Gastroesophageal sphincter (tissue), 3 donors: ENCODE measurements around the gene SAMM50.

Experiments
- POLR2A ChIP-seq, 2 donors: fragments of 450-650 bp; IDR thresholded peaks; one replicate each; pipeline ENCODE4 v1.6.1; 2017; ENCODE audit warnings: antibody characterized with exemption in 2 of 2, mild to moderate bottlenecking in 2 of 2, moderate library complexity in 1 of 2
- TF ChIP-seq, protein P1 (sequence below), 4 experiments: fragments of 200-600 bp in 2 of 4; fragments of 450-650 bp in 2 of 4; sonication (generic) in 1 of 4; IDR thresholded peaks; one replicate each; pipeline ENCODE4 v1.5.1; 2017 to 2019; ENCODE audit warnings: antibody characterized with exemption in 4 of 4, mild to moderate bottlenecking in 2 of 4, moderate library complexity in 2 of 4

DNA sequence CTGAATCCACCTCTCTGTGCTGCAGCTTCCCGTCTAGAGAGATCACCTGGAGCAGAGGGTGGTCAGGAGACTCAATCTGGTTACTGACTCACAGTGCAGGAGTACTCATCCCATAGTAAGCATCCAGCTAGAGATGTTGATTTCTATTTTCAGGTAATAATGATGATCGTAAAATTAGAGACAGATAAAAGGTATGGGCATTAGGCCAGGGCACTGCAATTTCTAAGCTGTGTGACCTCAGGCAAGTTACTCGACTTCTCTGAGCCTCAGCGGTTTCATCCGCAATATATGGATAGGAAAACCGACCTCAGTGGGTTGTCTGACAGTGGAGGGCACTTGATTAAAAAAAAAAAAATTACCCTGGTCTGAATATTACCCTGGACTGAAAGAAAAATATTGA lies 13.8 kb upstream of the SAMM50 start:
- TF ChIP-seq, protein P1, sequence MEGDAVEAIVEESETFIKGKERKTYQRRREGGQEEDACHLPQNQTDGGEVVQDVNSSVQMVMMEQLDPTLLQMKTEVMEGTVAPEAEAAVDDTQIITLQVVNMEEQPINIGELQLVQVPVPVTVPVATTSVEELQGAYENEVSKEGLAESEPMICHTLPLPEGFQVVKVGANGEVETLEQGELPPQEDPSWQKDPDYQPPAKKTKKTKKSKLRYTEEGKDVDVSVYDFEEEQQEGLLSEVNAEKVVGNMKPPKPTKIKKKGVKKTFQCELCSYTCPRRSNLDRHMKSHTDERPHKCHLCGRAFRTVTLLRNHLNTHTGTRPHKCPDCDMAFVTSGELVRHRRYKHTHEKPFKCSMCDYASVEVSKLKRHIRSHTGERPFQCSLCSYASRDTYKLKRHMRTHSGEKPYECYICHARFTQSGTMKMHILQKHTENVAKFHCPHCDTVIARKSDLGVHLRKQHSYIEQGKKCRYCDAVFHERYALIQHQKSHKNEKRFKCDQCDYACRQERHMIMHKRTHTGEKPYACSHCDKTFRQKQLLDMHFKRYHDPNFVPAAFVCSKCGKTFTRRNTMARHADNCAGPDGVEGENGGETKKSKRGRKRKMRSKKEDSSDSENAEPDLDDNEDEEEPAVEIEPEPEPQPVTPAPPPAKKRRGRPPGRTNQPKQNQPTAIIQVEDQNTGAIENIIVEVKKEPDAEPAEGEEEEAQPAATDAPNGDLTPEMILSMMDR (IDR thresholded peaks at IDR 0.05), result no peak
- no peak for TF ChIP-seq POLR2A (IDR thresholded peaks at IDR 0.05)
